Neuronal stem cell (in vitro differentiated cells): Measurements from ENCODE around the gene DNAH3.

Experiments used
- DNase-seq: peaks from one replicate; pipeline ENCODE4 v3.0.0-alpha.2; 2013; ENCODE audit warnings: low spot score
- H2AFZ ChIP-seq: one replicate; pipeline ENCODE4 v1.6.1; 2013; ENCODE audit warnings: mild to moderate bottlenecking, low read length, inconsistent platforms
- H2AK5ac ChIP-seq: 2 replicates; pipeline ENCODE4 v1.6.1; 2013; ENCODE audit warnings: low read depth, mild to moderate bottlenecking, inconsistent platforms, low read length, moderate library complexity, mixed read lengths
- H2BK120ac ChIP-seq: 2 replicates; pipeline ENCODE4 v1.6.1; 2013; ENCODE audit warnings: low read depth, mild to moderate bottlenecking, inconsistent platforms, low read length, moderate library complexity, mixed read lengths
- H2BK12ac ChIP-seq: one replicate; pipeline ENCODE4 v1.6.1; 2013; ENCODE audit warnings: low read length, inconsistent platforms
- H2BK15ac ChIP-seq: 2 replicates; pipeline ENCODE4 v1.6.1; 2013; ENCODE audit warnings: mild to moderate bottlenecking, low read length, inconsistent platforms, mixed read lengths
- H2BK5ac ChIP-seq: one replicate; pipeline ENCODE4 v1.6.1; 2013; ENCODE audit warnings: inconsistent platforms, mild to moderate bottlenecking, low read length, moderate library complexity
- H3K14ac ChIP-seq: one replicate; pipeline ENCODE4 v1.6.1; 2013; ENCODE audit warnings: low read length, inconsistent platforms
- H3K18ac ChIP-seq: 2 replicates; pipeline ENCODE4 v1.6.1; 2013; ENCODE audit warnings: low read length, inconsistent platforms
- H3K23ac ChIP-seq: 2 replicates; pipeline ENCODE4 v1.6.1; 2013; ENCODE audit warnings: low read depth, mild to moderate bottlenecking, mixed read lengths, low read length, inconsistent platforms; ENCODE audit not compliant: poor library complexity
- H3K27ac ChIP-seq: replicated peaks from 3 replicates; pipeline ENCODE4 v1.5.1; 2013; ENCODE audit warnings: low read length, inconsistent platforms
- H3K27me3 ChIP-seq, 3 experiments: 2 replicates each; pipeline ENCODE4 v1.6.1; 2013; ENCODE audit warnings: low read length in 3 of 3, mild to moderate bottlenecking in 2 of 3, inconsistent platforms in 1 of 3, low read depth in 1 of 3, mixed read lengths in 1 of 3, moderate library complexity in 1 of 3; ENCODE audit not compliant: control insufficient read depth in 3 of 3, insufficient read depth in 3 of 3
- H3K36me3 ChIP-seq, 2 donors: replicated peaks in 1 of 2; 2 replicates each; pipeline ENCODE4 v1.6.1; 2013; ENCODE audit warnings: low read length in 2 of 2; ENCODE audit not compliant: control insufficient read depth in 2 of 2, insufficient read depth in 2 of 2
- H3K4ac ChIP-seq: 2 replicates; pipeline ENCODE4 v1.6.1; 2013; ENCODE audit warnings: inconsistent platforms, mild to moderate bottlenecking, low read length, moderate library complexity
- H3K4me1 ChIP-seq, 2 donors: 1 replicate in 1 of 2; 2 replicates in 1 of 2; pipeline ENCODE4 v1.6.1; 2013; ENCODE audit warnings: low read length in 2 of 2, low read depth in 1 of 2; ENCODE audit not compliant: control insufficient read depth in 2 of 2, insufficient read depth in 1 of 2
- H3K4me2 ChIP-seq: one replicate; pipeline ENCODE4 v1.6.1; 2013; ENCODE audit warnings: mild to moderate bottlenecking, low read length, inconsistent platforms; ENCODE audit not compliant: insufficient read depth, poor library complexity, severe bottlenecking
- H3K4me3 ChIP-seq, 2 donors: 2 replicates each; pipeline ENCODE4 v1.5.1; 2013; ENCODE audit warnings: low read length in 2 of 2, mild to moderate bottlenecking in 2 of 2, inconsistent platforms in 1 of 2, moderate library complexity in 1 of 2
- H3K79me1 ChIP-seq: one replicate; pipeline ENCODE4 v1.6.1; 2013; ENCODE audit warnings: low read depth, mild to moderate bottlenecking, inconsistent platforms, low read length, moderate library complexity
- H3K9ac ChIP-seq: one replicate; pipeline ENCODE4 v1.6.1; 2013; ENCODE audit warnings: mild to moderate bottlenecking, low read depth, low read length, inconsistent platforms; ENCODE audit not compliant: poor library complexity
- H3K9me3 ChIP-seq, 2 donors: replicated peaks in 1 of 2; 2 replicates each; pipeline versions ENCODE3 to v1.6.1; 2013; ENCODE audit warnings: low read length in 2 of 2, mild to moderate bottlenecking in 2 of 2, inconsistent platforms in 1 of 2, low read depth in 1 of 2, mixed read lengths in 1 of 2, moderate library complexity in 1 of 2; ENCODE audit not compliant: control insufficient read depth in 2 of 2, insufficient read depth in 1 of 2
- H4K8ac ChIP-seq: one replicate; pipeline ENCODE4 v1.6.1; 2013; ENCODE audit warnings: low read depth, mild to moderate bottlenecking, inconsistent platforms, low read length, moderate library complexity
- H4K91ac ChIP-seq: one replicate; pipeline ENCODE4 v1.6.1; 2013; ENCODE audit warnings: low read length, low read depth, mild to moderate bottlenecking, inconsistent platforms; ENCODE audit not compliant: poor library complexity
- WGBS, 2 donors: extraction: QIAGEN DNeasy Blood & Tissue Kit; methylation state at CpG; one replicate each; pipeline ENCODE4 v1.1.7; 2013; ENCODE audit warnings: missing lambda C conversion rate in 2 of 2, mixed read lengths in 1 of 2; ENCODE audit not compliant: insufficient read length in 2 of 2, insufficient replicate concordance in 1 of 2; ENCODE audit errors: extremely low coverage in 2 of 2; 5-methylcytosine and 5-hydroxymethylcytosine counted together

The DNAH3 gene

GRCh38 chr16:20950294-20950693 is 200.4 kb downstream of the DNAH3 start:
- Histone ChIP-seq H3K4me1 (no peaks in the 10 kb centered on the region), H2BK120ac (no peak overlapping the region), H3K36me3 (no peaks in the 10 kb centered on the region), H4K91ac (no peak overlapping the region), H3K4ac (no peak overlapping the region), H3K14ac (no peak overlapping the region), H4K8ac (no peak overlapping the region), H2AFZ (no peak overlapping the region), H2BK5ac (no peak overlapping the region), H2AK5ac (no peak overlapping the region), H3K4me3 (no peak overlapping the region), H3K4me2 (no peak overlapping the region), H3K27ac (no peak overlapping the region), H3K9me3 (no peaks in the 10 kb centered on the region), H3K18ac (no peak overlapping the region), H2BK12ac (no peak overlapping the region), H3K9ac (no peak overlapping the region), H3K79me1 (no peaks in the 10 kb centered on the region), H3K27me3 (no peaks in the 10 kb centered on the region), H2BK15ac (no peak overlapping the region), H3K23ac (no peak overlapping the region)
- WGBS, 2 donors: no CpG with 5 or more reads among the region's 4 CpGs
- DNase-seq: no peak

GRCh38 chr16:20949660-20950059 is 201.0 kb downstream of the DNAH3 start:
- no peak overlapping the region for H2AK5ac ChIP-seq
- H3K27ac ChIP-seq: no peak overlapping the region
- H4K91ac ChIP-seq: no peak overlapping the region

DNA sequence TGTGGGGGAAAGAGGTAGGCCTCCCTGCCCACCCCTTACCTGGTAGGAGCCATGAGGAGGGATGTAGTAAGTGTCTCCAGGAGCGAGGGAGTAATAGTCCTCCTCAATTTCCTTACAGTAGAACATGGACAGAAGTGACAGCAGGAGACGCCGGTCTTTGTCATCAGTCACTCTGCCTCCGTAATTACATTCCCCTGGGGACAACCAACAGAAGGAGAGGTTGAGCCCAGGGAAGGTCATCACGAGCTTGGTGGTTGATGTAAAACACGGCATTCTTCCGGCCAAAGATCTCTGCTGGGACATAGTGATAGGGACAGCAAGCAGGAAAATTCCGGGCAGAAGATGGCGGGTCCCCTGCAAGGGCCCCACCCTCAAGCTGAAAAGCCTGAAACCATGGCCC is 202.2 kb downstream of the DNAH3 start:
- no peaks in the 10 kb centered on the region for H3K9me3 ChIP-seq
- H2AFZ ChIP-seq: no peak overlapping the region
- no peak overlapping the region for H3K18ac ChIP-seq
- no peak overlapping the region for H2BK5ac ChIP-seq
- no peaks in the 10 kb centered on the region for H3K79me1 ChIP-seq
- no peak overlapping the region for H3K27ac ChIP-seq
- no peak overlapping the region for H4K8ac ChIP-seq
- H3K27me3 ChIP-seq: no peaks in the 10 kb centered on the region
- H2BK12ac ChIP-seq: no peak overlapping the region
- H3K4me1 ChIP-seq: no peaks in the 10 kb centered on the region
- no peak overlapping the region for H2AK5ac ChIP-seq
- H2BK120ac ChIP-seq: no peak overlapping the region
- H3K23ac ChIP-seq: no peak overlapping the region
- no peak for DNase-seq
- H3K4ac ChIP-seq: no peak overlapping the region
- H3K9ac ChIP-seq: no peak overlapping the region
- H3K4me2 ChIP-seq: no peak overlapping the region
- WGBS, 2 donors: no CpG with 5 or more reads among the region's 9 CpGs
- H4K91ac ChIP-seq: no peak overlapping the region
- no peak overlapping the region for H3K14ac ChIP-seq
- H2BK15ac ChIP-seq: no peak overlapping the region
- no peak overlapping the region for H3K4me3 ChIP-seq
- H3K36me3 ChIP-seq: no peaks in the 10 kb centered on the region

More at GRCh38 chr16:20949660-20950059, 201.0 kb downstream of the DNAH3 start:
- no peak overlapping the region for H3K4ac ChIP-seq
- DNase-seq: no peak
- no peaks in the 10 kb centered on the region for H3K27me3 ChIP-seq
- H2BK120ac ChIP-seq: no peak overlapping the region
- H3K18ac ChIP-seq: no peak overlapping the region
- no peak overlapping the region for H3K4me2 ChIP-seq
- H3K4me1 ChIP-seq: no peaks in the 10 kb centered on the region
- no CpG with 5 or more reads among the region's 3 CpGs for WGBS, 2 donors
- no peak overlapping the region for H2AFZ ChIP-seq
- no peak overlapping the region for H3K9ac ChIP-seq
- H4K8ac ChIP-seq: no peak overlapping the region
- no peak overlapping the region for H3K14ac ChIP-seq
- H3K4me3 ChIP-seq: no peak overlapping the region
- H2BK5ac ChIP-seq: no peak overlapping the region
- H3K79me1 ChIP-seq: no peaks in the 10 kb centered on the region
- no peaks in the 10 kb centered on the region for H3K36me3 ChIP-seq
- no peaks in the 10 kb centered on the region for H3K9me3 ChIP-seq
- H2BK15ac ChIP-seq: no peak overlapping the region
- no peak overlapping the region for H2BK12ac ChIP-seq
- no peak overlapping the region for H3K23ac ChIP-seq

DNA sequence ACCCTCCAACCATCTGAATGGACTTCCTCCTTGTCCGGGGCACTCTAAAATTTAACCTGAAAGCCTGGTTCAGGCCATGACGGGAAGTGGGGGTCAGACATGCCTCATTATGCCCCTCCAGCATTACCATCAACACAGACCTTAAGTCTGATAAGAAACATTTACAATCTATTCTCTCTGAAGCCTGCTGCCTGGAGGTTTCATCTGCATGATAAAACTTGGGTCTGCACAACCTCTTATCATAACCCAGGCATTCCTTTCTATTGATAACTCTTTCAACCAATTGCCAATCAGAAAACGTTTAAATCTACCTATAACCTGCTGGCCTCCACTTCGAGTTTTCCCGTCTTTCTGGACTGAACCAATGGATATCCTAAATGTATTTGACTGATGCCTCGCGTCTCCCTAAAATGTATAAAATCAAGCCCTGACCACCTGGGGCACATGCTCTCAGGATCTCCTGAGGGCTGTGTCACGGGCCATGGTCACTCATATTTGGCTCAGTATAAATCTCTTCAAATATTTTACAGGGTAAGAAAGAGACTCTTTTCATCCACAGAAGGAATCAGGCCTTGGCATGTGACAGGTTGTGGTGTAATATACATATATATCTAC is 204.5 kb downstream of the DNAH3 start:
- Histone ChIP-seq H3K9me3 (no peaks in the 10 kb centered on the region), H2BK5ac (no peak overlapping the region), H4K91ac (no peak overlapping the region), H3K4ac (no peak overlapping the region), H2BK120ac (no peak overlapping the region), H3K4me2 (no peak overlapping the region), H3K27me3 (no peaks in the 10 kb centered on the region), H2BK12ac (no peak overlapping the region), H3K23ac (no peak overlapping the region), H4K8ac (no peak overlapping the region), H3K4me3 (no peak overlapping the region), H2BK15ac (no peak overlapping the region), H3K79me1 (no peaks in the 10 kb centered on the region), H3K27ac (no peak overlapping the region), H3K36me3 (no peaks in the 10 kb centered on the region), H3K14ac (no peak overlapping the region), H2AFZ (no peak overlapping the region), H3K9ac (no peak overlapping the region), H3K18ac (no peak overlapping the region), H2AK5ac (no peak overlapping the region), H3K4me1 (no peaks in the 10 kb centered on the region)
- no peak for DNase-seq
- WGBS, 2 donors: no CpG with 5 or more reads among the region's 8 CpGs
